ENCODE measurements around the gene COQ8B.

GRCh38 chr19:40671404-40671803 lies 45.3 kb downstream of the COQ8B start:
- TF ChIP-seq CTCF (IDR thresholded peaks at IDR 0.05) = no peak
- TF ChIP-seq EZH2 (IDR thresholded peaks at IDR 0.05) = no peak
- no peak for TF ChIP-seq EZH2phosphoT487 (IDR thresholded peaks at IDR 0.05)

Measured in neural progenitor cell (in vitro differentiated cells).